Fibroblast of the conjunctiva (primary cell): ENCODE measurements around the gene TSPAN12.

ENCODE experiments used
- DNase-seq: peaks from one replicate; pipeline ENCODE4 v3.0.0-alpha.2; 2010; ENCODE audit warnings: low read depth

TSPAN12 gene

DNA sequence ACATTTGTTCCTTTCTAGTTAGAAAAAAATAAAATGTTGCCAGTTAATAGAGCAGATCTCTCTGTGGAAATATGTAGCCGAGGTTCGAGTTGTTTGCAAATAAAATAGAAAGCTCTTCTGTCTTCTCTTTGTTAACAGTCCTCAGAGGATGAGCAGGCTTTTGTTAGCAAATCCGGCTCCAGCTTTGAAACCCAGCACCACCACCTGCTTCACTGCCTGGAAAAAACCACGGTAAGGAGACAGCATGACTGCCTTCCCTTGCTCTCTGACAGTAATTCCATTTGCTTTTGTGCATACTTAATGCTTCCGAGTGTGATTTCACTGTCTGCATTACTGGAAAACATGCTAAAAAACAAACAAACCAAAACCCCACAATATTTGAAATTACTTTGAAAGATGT is 115.6 kb downstream of the TSPAN12 start:
- DNase-seq, result no peak

DNA sequence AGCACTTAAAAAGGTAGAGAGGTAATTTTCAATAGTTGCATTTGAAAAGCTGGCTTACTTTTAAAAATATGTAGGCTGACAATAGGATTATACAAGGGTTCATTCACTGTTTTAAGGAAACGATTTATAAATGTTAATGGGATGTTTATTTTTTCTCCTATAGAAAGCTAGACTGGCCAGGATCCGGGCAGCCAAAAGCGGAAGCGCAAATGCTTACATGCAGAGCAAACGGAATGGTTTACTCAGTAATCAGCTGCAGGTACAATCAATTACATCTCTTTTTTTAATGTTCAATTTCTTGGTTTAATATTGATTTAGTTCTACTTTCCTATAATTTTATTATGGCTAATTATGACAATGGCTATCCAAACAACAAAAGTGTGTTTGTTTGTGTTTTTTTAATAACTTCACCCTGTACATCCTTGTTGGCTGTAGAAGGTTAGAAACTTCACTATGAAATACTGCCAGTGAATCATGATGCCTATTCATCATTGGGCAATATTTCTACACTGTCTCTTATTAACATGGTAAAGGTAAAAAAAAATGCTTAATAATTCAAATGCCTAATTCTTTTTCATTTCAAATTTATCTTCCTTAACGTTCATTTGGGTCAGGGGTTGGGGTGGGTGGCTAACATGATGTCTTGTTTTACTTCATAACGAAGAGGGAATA is 116.4 kb downstream of the TSPAN12 start:
- no peak for DNase-seq

- peak; percentile 17 for DNase-seq
Observed at GRCh38 chr7:120740348-120740747, 117.6 kb downstream of the TSPAN12 start.

DNA sequence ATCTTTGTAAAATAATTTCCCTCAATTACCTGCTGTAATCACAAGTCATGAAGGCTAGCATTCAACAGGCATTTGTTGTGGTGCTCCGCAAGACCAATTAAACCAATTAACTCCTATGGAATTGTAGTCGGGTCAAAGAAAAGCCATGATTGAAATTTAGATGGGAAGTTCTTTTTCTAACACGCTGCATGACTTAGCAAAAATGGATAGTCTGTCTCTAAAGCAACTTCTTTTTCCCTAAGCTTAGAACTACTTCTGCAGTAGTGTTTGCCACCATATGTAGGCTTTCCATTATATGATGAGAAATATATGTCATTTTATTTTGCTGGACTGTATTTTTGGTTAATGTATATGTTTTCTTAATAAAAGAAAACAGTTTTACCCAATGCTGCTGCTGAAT is 119.1 kb downstream of the TSPAN12 start:
- no peak for DNase-seq
